Stimulated activated CD8-positive, alpha-beta memory T cell treated with anti-CD3 and anti-CD28 coated beads, Interleukin-2, amount 100 ng/mL, for 48 hours (primary cell): ENCODE measurements around the gene CCDC47.
"Not testable (repeated sequence)": the region's sequence is repeated elsewhere in the genome, so short reads cannot be mapped to it uniquely, and the experiment has no call there.

Source experiments
- DNase-seq, 2 donors: peaks; one replicate each; pipeline ENCODE4 v3.0.0-alpha.2; 2020; ENCODE audit warnings: low read depth in 2 of 2

Gene CCDC47

GRCh38 chr17:63735691-63736090 is 37.7 kb downstream of the CCDC47 start:
- no peak for DNase-seq

DNA sequence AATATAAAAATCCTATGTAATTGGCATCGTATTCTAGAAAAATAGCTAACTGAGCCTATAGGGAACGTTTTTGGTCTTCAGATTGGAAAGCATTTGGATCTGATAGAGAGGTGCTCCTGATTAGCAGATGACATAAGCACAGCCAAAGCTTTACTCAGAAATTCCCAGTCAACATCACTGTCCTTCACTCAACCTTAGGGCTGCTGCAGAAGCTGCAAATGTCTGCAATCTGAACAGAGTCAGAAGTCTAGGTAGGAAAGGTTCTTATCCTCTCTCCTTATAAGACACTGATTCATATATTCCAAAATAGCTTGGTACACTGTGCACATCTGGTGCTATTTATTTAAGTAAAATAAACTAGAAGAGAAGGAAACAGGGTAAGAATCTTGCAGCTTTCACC is 51.0 kb downstream of the CCDC47 start:
- no peak for DNase-seq

DNA sequence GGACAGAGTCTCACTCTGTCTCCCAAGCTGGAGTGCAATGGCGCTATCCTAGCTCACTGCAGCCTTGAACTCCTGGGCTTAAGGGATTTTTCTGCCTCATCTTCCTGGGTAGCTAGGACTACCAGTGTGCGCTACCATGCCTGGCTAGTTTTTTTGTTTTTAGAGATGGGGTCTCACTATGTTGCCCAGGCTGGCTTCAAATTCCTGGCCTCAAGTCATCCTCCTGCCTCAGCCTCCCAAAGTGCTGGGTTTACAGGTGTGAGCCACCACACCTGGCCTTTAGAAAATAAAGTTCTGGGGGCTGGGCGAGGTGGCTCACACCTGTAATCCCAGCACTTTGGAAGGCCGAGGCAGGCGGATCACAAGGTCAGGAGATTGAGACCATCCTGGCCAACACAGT is 53.2 kb downstream of the CCDC47 start:
- not testable (repeated sequence) for DNase-seq

- no peak for DNase-seq
These were observed 54.4 kb downstream of the CCDC47 start for GRCh38 chr17:63718988-63719387.

- DNase-seq: no peak
These were observed 57.0 kb downstream of the CCDC47 start for GRCh38 chr17:63716426-63716825.

DNA sequence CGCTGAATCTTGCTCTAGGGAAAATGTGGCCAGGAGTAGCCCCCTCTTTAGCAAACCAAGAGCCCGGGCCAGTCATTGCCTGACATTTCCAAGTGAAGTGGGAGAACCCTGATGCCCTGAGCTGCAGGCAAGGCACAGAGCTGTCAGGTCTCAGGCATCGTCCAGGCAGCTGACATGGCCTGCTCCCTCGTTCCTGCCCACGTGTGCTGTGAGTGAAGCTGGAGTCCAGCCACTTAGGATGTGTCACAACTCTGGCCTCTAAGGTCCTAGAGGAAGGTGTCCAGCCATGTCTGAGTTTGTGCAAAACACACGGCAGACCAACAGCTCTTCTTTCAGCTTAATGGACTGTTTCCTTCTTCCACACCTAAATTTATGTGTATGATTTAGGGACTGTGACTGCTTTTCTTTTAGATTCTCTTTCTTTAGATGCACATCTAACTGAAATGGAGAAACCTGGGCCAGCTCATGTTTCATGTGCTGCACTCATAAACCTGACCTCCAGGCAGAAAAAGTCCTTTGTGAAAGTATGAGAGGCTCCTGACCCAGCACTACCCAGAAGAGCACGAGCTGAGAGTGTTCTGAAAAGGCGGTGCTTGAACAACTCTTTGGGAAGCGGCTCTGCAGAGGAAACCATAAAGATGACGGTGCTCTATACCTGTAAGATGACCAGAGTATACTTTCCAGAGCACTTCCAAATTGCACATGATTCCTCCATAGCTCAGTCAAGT is 58.7 kb downstream of the CCDC47 start:
- no peak for DNase-seq

DNA sequence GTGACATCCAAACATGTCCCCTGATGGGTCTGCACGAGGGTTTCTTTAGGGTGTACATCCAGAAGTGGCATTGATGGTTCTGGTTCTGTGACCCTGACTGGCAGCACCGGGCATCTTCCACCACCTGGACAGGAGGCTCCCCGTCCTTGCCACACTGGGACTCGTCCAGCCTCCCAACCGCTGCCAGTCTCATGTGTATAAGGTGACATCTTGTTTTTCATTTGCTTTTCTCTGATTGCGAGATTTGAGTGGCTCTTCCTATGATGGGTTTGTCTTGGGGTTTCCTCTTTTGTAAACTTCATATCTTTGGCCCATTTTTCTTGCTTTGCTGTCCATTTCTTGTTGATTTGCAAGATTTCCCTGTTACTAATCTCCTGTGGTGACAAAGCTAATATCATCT is 64.3 kb downstream of the CCDC47 start:
- no peak for DNase-seq

GRCh38 chr17:63707151-63707550 is 66.2 kb downstream of the CCDC47 start:
- DNase-seq: no peak

- DNase-seq: no peak
These were observed 66.9 kb downstream of the CCDC47 start for GRCh38 chr17:63706336-63707082.

GRCh38 chr17:63705657-63706056 is 67.7 kb downstream of the CCDC47 start:
- DNase-seq: no peak

- no peak for DNase-seq
These were observed 68.6 kb downstream of the CCDC47 start for GRCh38 chr17:63704836-63705235.

DNA sequence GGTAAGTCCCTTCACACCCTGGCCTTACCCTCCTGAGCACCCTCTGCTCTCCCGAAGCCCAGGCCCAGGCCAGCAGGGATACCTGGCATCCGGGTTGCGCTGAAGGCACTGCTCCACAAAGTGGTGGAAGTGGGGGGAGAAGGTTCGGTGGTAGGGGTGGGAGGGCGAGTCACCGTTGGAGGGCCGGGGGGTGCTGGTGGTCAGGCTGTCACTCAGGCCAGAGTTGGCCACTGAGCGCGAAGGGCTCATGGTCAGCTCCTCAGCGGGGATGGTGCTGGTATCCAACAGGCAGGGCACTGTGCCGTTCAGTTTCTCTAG is 69.2 kb downstream of the CCDC47 start:
- DNase-seq: no peak

DNA sequence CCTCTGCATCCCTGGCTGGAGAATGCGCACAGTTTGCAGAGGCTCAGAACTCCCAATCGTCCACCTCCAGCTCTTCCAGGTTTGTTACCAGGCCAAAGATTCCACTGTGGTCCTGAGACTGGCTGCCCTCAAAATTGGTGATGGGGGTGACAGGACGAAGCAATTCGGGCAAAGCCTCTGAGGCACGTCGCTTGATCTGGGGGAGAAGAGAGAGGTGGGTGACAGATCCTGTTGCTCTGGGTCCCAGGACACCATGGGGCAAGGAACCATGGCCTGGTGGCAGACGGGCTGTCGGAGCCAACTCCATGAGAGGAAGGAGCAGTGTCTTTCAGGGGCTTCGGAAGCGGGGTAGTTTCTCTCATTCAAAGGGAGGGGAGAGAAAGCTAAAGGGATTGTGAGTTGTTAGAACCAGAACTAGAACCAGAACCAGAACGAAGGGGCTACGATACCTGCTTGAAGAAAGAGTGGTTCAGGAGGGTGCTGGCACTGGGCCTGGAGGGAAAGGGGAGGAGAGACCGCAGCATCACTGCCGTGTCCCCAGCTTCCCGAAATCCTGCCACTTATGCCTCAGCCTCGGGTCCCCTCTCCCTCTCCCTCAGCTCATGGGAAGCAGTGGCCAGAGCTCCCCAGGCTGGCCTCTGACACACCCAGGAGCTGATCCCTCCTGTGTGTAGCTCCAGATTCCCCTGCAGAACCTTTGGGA is 69.7 kb downstream of the CCDC47 start:
- no peak for DNase-seq

DNA sequence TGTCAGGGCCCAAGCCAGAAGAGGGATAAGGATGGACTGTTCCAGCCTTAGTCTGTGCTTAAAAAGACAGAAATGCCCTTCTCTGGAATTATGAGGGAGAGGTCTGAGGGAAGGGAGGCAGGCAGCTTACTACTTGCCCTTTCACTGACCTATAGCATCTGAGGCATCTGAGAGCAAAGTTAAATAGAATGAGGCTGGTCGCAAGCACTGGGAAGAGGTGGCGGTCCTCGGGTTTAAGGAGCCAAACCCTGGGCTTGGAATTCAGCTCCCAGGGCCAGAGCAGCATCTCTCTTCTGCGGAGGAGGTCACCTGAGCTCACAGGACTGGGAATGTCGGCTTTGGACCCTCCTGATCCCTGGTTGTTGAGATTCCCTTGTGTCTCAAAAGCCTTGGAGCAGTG is 70.4 kb downstream of the CCDC47 start:
- no peak for DNase-seq

DNA sequence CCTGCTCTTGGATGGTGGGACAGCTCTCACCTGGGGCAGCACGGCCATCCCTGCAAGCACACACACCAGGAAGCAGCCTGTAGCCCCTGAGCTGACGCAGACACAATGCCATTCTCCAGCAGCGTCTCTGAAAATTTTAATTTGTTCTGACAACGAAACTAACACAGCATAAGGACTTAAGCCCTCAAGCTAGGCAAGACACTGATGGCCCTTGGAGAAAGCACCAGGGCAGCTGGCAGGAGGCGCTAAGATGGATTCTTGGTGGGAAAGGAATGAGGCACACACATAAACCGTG is 70.7 kb downstream of the CCDC47 start:
- no peak for DNase-seq

- DNase-seq: peak; percentile 55 to 57
These were observed 71.3 kb downstream of the CCDC47 start for GRCh38 chr17:63701868-63702720.

GRCh38 chr17:63701456-63701820 is 72.0 kb downstream of the CCDC47 start:
- no peak for DNase-seq

GRCh38 chr17:63700528-63701455 is 72.6 kb downstream of the CCDC47 start:
- DNase-seq: peak in 1 of 2 donors; percentile 49

GRCh38 chr17:63699638-63700527 is 73.5 kb downstream of the CCDC47 start, which contains the start of gene LIMD2:
Gene LIMD2, minus strand, starts transcription at chr17:63700125. Its CDS starts 827 bp downstream, at chr17:63699298.
- peak; percentile 62 to 79 for DNase-seq
